HG03558 (cell line): Measurements from ENCODE around the gene ZNF555.

Experiments used
- ATAC-seq: cut with Tn5 transposase; IDR thresholded peaks from one replicate; pipeline ENCODE4 v1.9.1; 2021; ENCODE audit warnings: moderate number of reproducible peaks; ENCODE audit not compliant: unreplicated experiment; ENCODE audit errors: extremely low read depth

ZNF555 gene

DNA sequence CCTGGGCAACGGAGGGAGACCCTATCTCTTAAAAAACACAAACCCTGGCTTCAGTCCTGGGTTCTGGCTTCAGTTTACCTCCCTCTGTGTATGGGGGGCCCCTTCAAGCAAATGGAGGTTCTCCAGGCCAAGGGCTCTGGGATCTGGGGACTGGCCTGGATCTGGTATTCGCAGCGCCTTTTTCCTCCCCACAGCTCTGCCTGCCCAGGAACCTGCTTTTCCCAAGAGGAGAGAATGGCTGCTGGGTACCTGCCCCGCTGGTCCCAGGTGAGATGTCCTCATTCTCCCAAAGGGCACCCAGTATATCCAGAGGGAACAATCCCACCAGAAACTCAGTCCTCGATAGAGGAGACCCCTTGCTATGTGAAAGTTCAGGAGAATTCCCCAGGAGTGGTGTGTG lies 18.4 kb upstream of the ZNF555 start:
- ATAC-seq, result no peak

DNA sequence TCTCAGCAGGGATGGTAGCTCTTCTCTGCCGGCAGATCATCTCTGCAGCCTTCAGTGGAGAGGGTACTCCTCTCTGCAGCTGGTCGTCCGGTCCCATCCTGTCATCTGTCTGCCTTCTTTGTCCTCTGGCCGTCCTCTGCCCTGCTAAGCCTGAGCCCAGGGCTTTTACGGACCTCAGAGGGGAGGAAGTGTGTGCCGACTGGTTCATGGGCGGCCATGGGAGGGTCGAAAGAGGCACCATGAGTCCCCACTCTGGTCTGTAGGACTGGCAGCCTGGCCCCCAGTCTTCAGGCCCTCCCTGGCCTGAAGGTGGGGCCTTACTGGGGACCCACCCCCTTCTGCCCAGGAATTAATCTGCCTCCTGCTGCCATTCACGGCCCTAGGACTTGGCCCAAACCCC lies 17.6 kb upstream of the ZNF555 start:
- no peak for ATAC-seq

DNA sequence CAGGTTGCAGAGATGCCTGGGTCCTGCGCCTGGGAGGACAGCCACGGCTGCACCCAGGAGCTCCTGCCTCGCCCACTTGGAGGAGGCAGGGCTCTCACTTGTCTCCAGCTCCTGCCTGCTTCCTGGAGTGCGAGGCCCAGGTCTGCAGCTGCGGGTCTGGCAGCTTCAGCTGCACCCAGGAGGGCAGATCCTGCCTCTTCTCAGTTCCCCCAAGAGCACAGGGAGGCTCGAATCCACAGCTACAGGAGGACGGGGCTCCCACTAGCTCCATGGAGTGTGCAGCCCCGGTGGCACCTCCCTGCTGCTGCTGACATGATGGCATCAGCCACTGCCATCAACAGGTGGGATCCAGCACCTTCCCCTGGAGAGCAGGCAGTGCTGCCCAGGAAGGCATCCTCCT lies 17.1 kb upstream of the ZNF555 start:
- no peak for ATAC-seq

DNA sequence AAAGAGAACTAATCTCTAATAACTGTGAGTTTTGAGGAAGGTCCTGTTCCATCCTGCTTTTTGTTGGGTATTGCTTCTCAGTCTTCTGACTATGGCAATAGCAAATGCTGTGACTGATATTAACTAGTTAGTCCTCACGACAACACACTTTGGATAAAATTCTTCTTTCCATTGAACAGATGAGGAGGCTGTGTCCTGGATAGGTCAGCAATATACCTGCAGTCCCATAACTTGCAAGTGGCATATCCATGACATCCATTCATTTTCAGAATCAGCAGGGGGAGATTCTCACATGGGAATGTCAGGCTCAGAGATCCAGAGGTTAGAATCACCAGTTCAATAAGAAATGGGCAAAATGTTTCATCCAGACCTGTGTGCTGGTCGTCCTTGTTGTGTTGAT lies 14.3 kb upstream of the ZNF555 start:
- ATAC-seq, result no peak

DNA sequence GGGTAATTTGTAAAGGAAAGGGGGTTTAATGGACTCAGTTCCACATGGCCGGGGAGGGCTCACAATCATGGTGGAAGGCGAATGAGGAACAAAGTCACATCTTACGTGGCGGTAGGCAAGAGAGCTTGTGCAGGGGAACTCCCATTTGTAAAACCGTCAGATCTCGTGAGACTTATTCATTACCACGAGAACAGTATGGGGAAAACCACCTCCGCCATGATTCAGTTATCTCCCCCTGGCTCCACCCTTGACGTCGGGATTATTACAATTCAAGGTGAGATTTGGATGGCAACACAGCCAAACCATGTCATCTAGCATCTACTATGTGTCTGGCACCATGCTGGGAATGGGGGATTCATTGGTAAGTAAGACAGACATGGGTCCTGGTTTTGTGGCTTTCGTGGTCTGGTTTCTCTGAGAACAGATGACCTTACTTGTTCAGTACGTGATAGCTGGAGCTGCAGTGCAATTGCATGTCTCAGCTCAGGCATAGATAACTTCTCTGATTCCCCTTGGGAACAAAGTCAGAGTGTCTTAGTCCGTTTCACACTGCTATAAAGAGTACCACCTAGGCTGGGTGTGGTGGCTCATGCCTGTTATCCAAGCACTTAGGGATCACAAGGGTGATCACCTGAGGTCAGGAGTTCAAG lies 13.3 kb upstream of the ZNF555 start:
- no peak for ATAC-seq

DNA sequence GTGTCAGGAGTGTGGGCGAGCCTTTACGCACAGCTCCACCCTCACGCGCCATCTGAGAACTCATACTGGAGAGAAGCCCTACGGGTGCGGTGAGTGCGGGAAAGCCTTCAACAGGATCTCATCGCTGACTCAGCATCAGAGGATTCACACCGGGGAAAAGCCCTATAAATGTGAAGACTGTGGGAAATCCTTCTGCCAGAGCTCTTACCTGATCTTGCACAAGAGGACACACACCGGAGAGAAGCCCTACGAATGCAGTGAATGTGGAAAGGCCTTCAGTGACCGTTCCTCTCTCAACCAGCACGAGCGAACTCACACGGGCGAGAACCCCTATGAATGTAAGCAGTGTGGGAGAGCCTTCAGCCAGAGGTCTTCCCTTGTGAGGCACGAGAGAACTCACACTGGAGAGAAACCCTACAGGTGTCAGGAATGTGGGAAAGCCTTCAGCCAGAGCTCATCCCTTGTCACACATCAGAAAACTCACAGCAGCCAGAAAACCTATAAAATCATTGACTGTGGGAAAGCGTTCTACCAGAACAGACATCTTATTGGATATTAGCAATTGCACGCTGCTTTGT lies 6.9 kb upstream of the ZNF555 start:
- no peak for ATAC-seq

DNA sequence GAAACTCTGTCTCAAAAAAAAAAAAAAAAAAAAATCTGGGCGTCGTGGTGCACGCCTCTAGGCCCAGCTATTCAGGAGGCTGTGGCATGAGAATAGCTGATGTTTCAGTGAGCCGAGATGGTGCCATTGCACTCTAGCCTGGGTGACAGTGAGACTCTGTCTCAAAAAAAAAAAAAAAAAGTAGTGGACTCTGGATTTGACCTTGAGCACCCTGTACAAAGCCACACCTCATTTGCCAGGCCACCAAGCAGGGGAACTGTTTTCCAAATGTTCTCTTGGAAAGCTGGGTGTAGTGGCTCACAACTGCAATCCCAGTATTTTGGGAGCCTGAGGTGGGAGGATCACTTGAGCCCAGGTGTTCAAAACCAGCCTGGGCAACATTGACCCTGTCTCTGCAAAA lies 3.8 kb upstream of the ZNF555 start:
- no peak for ATAC-seq

DNA sequence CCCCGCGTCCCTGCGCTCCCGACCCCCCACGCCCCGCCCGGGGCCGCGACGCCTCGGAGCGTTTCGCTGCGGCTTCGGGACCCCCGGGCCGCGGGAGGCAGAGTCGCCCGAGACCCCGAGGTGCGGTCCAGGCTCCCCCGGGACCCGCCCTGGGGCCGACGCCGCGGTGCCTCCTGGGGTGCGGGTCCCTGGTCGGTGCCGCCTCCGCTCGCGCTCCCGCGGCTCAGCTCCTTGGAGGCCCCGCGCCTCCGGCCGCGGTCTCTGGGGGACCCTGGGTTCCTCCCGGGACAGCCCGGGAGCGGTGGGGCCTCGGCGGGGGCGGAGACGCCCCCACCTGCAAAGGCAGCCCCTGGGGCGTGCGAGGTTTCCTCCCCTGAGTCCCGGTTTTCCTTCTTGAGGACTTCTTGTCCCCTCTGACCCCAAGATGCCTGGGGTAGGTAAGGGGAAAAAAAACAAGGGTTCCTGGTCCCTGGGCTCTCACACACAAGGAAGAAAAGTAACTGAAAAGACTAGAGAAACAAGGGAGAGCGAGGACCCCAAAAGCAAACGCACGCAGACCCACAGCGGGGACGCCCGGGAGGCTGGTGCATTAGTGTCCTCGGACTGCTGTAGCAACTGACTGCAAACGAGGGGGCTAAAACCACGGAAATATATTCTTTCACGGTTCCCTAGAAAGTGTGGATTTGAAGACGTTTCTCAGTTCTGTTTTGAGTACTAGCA lies 740 bp downstream of the ZNF555 start:
- no peak for ATAC-seq

DNA sequence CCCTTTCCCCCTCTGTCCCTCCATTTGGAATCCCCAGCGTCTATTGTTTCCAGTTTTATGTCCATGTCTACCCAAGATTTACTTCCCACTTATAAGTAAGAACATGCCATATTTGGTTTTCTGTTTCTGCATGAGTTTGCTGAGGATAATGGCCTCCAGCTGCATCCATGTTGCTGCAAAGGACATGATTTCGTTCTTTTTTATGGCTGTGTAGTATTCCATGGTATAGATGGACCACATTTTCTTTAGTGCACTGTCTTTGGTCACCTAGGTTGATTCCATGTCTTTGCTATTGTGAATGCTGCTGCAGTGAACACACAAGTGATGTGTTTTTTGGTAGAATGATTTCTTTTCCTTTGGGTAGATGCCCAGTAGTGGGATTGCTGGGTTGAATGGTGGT lies 3.8 kb downstream of the ZNF555 start:
- ATAC-seq, result no peak

DNA sequence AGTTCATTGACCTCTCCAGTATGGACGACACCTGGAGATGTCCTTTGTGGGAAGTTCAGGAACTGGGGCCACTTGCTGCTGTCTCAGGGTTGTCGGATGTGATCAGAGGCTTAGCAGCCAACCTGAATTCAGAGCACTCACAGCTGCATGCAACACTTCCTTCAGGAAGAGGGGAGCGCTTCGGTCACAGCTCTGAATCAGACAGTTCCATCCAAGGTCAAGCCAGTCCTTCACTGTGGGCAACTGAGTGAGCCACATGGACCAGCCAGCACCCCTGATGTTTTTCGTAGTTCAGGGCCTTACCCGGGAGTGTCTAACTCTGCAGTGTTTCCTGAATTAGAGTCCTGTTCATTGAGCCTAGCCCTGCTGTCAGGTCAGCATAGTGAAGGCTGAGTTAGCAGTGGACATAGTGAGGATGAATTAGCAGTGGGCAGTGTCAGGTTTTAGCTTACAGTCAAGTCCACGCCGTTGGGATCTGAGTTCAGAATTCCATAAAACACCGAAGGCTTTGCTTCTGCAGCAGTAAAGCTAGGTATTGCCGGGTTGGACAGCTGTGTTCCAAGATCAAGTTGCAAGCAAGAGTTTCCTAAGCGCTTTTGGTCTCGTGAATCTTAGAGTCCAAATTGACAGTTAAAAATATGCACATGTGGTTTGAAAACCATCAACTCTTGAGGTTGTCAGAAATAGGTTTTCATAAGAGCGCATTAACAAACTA lies 5.1 kb downstream of the ZNF555 start:
- no peak for ATAC-seq

DNA sequence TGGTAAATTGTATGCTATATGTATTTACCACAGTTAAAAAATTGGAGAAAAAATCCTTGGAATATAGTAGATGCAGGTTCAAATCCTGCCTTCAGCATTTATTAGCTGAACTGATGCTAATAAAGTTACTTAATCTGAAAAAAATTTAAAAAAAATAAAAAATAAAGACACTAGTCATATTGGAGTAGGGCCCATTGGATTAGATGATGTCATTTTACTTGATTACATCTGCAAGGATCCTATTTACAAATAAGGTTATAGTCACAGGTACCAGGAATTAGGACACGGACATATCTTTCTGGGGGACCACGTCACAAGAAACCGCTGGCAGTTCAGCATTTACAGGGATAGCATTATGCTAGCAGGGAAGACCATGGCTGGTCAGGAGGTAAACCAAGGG lies 6.2 kb downstream of the ZNF555 start:
- no peak for ATAC-seq

DNA sequence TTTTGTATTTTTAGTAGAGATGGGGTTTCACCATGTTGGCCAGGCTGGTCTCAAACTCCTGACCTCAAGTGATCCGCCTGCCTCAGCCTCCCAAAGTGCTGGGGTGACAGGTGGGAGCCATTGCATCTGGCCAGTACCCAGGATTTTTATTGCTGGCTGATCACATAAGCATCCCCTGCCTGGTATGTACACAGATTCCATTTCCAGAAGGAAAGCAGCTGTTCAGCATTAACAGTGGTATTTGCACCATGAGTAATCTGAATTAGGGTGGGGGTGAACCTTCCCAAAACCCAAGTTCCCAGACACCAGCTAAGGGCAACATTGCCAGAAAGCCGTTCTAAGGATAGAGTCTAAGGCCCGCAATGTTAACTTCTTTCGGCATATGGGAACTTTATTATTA lies 7.3 kb downstream of the ZNF555 start:
- ATAC-seq, result no peak

DNA sequence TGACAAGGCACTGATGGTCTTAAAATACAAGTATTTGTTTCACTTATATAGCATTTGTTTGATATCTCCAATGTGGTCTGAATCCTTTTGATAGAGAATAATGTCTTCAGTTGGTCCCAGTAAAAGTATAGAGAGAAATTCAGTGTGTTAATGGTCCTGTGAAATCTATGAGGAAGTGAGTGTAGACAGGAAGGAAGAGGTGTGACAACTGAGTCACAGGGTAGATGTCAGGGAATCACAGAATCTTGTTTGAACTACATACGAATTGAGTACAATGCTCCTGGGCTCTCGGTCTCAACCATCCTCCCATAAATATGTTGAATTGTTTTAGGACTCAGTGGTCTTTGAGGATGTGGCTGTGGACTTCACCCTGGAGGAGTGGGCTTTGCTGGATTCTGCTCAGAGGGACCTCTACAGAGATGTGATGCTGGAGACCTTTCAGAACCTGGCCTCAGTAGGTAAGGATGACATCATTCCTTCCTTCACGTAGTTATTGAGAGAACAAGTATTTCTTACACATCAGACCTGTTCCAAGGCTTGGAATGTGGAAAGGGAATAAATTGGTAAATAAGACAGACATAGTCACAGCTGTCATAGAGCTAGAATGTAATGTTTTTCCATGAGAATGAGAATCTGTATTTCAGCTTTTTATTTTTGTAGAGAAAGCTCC lies 9.1 kb downstream of the ZNF555 start:
- ATAC-seq, result no peak

DNA sequence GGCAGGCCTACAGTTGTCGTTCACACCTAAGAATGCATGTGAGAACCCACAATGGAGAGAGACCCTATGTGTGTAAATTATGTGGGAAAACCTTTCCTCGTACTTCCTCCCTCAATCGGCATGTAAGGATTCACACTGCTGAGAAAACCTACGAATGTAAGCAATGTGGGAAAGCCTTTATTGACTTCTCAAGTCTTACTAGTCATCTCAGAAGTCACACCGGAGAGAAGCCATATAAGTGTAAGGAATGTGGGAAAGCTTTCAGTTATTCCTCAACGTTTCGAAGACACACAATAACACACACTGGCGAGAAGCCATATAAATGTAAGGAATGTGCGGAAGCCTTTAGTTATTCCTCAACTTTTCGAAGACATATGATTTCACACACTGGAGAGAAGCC lies 11.3 kb downstream of the ZNF555 start:
- ATAC-seq, result no peak

DNA sequence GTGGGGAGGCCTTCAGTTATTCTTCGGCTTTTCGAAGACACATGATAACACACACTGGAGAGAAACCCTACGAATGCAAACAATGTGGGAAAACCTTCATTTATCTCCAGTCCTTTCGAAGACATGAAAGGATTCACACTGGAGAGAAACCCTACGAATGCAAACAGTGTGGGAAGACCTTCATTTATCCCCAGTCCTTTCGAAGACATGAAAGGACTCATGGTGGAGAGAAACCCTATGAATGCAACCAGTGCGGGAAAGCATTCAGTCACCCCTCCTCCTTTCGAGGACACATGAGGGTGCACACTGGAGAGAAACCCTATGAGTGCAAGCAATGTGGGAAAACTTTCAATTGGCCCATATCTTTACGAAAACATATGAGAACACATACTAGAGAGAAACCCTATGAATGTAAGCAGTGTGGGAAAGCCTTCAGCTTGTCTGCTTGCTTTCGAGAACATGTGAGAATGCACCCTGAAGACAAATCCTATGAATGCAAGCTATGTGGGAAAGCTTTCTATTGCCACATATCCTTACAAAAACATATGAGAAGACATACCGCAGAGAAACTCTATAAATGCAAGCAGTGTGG lies 11.8 kb downstream of the ZNF555 start:
- ATAC-seq, result no peak

DNA sequence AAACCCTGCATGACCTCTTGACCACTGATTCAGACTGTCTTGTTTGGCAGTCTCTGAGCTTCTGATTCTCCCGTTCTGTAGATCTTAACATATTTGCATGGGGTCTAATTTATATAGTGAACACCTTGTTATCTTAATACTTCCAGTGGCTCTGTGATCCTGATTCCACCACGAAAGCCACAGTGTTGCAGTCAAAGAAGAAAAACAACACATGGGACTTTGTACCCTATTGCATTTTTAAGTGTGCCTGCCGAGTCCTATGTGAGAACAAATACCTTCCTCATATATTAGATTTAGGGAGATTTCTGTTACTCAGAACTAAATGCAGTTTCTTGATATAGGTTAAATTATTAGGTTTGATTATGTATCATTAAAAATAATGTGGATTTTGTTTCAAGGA lies 13.6 kb downstream of the ZNF555 start:
- ATAC-seq, result no peak

DNA sequence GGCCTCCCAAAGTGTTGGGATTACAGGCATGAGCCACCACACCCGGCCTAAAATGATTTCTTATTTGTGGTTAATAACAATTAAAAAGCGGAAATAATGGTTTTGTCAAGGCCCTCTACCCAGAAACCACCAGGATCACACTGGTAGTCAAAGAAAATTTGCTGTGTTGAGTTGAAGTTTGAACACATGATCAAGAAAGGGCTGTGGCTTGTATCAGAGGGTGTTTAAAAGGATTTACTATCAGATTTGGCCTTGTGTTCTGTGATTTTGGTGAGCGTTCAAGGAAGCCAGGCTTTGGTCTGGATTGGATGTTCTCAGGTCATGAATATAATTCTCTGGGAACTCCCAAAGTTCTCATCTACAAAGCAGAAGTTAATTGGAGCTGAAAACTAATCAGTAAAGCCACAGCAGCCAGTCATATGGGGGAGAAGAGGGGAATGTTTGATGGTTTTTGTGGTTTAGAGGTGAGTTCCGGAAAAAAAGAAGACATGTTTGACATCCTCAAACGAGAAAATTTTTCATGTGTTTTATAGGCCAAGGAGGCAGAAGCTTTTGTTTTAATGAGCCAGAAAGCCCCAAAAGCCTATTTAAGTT lies 15.3 kb downstream of the ZNF555 start:
- no peak for ATAC-seq

DNA sequence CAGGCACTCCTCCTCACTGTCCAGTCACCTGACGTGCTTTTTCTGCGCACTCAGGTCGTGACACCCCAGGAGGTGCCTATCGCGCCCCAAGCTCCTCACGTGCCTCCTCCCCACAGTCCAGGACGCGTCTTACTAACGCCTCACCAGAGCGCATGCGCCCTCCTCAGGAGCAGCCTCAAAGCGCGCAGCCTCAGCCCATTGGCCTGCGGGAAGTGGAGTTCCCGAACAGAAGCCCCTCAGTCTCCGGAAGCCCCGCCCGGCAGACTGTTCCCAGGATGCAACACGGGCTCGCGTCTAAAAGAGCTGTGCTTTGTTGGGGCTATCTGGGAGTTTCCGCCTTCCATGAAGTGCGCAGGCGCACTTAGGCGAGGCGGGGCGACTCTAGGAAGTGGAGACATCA lies 17.6 kb downstream of the ZNF555 start:
- ATAC-seq, result no peak

DNA sequence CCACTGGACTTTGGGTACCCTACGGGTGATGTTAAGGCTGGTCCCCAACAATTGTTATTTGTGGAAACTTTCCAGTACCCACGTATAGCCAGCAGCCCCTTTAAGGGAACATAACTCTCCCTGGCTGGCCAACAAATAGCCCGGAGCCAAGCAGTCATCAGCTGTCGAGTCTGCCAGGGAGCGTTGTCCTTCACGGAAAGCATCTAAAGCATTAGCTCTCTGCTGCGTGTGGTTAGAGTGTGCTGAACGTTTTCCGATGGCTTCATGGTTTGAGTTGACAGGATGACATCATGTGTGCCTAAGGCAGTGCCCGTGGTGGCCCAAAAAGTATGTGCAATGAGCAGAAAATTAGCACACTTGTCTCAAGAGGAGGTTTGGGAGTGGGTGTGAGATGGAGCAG lies 22.5 kb downstream of the ZNF555 start:
- ATAC-seq, result no peak
